ENCODE data around the gene NUDT14.

Gene NUDT14

DNA sequence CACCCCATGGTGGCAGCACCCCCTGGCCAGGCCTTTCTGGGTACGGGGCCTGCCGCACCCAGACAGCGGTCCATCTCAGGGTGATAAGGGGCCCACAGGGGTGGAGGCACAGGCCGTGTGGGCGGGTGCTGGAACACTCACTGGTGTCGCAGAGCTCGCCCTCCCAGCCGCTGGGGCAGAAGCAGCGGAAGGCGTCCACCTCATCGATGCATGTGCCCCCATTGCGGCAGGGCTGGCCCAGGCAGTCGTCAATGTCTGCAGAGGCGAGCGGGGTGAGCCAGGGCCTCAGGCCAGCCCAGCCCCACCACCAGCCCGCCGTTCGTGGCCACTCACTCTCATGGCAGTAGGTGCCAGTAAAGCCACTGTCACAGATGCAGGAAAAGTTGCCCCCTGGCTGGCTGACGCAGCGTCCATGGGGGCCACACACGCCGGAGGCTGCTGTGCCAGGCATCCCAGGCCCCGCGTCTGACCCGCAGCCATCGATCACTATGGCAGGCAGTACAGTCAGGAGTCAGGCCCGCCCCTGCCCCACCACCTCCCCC lies 32.4 kb downstream of the NUDT14 start (continued):
- TF ChIP-seq, protein P1, sequence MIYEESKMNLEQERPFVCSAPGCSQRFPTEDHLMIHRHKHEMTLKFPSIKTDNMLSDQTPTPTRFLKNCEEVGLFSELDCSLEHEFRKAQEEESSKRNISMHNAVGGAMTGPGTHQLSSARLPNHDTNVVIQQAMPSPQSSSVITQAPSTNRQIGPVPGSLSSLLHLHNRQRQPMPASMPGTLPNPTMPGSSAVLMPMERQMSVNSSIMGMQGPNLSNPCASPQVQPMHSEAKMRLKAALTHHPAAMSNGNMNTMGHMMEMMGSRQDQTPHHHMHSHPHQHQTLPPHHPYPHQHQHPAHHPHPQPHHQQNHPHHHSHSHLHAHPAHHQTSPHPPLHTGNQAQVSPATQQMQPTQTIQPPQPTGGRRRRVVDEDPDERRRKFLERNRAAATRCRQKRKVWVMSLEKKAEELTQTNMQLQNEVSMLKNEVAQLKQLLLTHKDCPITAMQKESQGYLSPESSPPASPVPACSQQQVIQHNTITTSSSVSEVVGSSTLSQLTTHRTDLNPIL (CRISPR knock-in tag; IDR thresholded peaks at IDR 0.05; ENCODE audit: low read depth): no peak
- TF ChIP-seq ESRRG (CRISPR knock-in tag; IDR thresholded peaks at IDR 0.05) (no peak), TCF4 (CRISPR knock-in tag; IDR thresholded peaks at IDR 0.05; ENCODE audit: borderline replicate concordance) (no peak), ISL1 (CRISPR knock-in tag; IDR thresholded peaks at IDR 0.05) (no peak)

- no peak for ATAC-seq
- TF ChIP-seq CSDC2 (CRISPR knock-in tag; IDR thresholded peaks at IDR 0.05): no peak
- TF ChIP-seq TCF4 (CRISPR knock-in tag; IDR thresholded peaks at IDR 0.05; ENCODE audit: borderline replicate concordance): no peak
- no peak for TF ChIP-seq ZNF70 (CRISPR knock-in tag; IDR thresholded peaks at IDR 0.05)
- TF ChIP-seq TSHZ2 (CRISPR knock-in tag; IDR thresholded peaks at IDR 0.05): no peak
- no peak for TF ChIP-seq ESRRG (CRISPR knock-in tag; IDR thresholded peaks at IDR 0.05)
- TF ChIP-seq BACH2 (CRISPR knock-in tag; IDR thresholded peaks at IDR 0.05; ENCODE audit: borderline replicate concordance): no peak
- TF ChIP-seq ZNF8 (CRISPR knock-in tag; IDR thresholded peaks at IDR 0.05): no peak
- TF ChIP-seq POU6F1 (CRISPR knock-in tag; IDR thresholded peaks at IDR 0.05; ENCODE audit: borderline replicate concordance, low read depth): no peak
- TF ChIP-seq PATZ1 (CRISPR knock-in tag; IDR thresholded peaks at IDR 0.05; ENCODE audit: borderline replicate concordance): no peak
- TF ChIP-seq ZFP30 (CRISPR knock-in tag; IDR thresholded peaks at IDR 0.05): no peak
Measured at GRCh38 chr14:105147671-105148603, 33.2 kb downstream of the NUDT14 start.

GRCh38 chr14:105146976-105147635 lies 34.0 kb downstream of the NUDT14 start:
- ATAC-seq: no peak
- no peak for TF ChIP-seq ZC3H10 (CRISPR knock-in tag; IDR thresholded peaks at IDR 0.05)
- TF ChIP-seq ZNF8 (CRISPR knock-in tag; IDR thresholded peaks at IDR 0.05): no peak
- TF ChIP-seq ARNTL (CRISPR knock-in tag; IDR thresholded peaks at IDR 0.05; ENCODE audit: borderline replicate concordance, low read depth): no peak
- no peak for TF ChIP-seq ZNF70 (CRISPR knock-in tag; IDR thresholded peaks at IDR 0.05)
- TF ChIP-seq POU6F1 (CRISPR knock-in tag; IDR thresholded peaks at IDR 0.05; ENCODE audit: borderline replicate concordance, low read depth): no peak
- TF ChIP-seq, protein P1 (CRISPR knock-in tag; IDR thresholded peaks at IDR 0.05; ENCODE audit: low read depth): no peak
- no peak for TF ChIP-seq BACH2 (CRISPR knock-in tag; IDR thresholded peaks at IDR 0.05; ENCODE audit: borderline replicate concordance)
- TF ChIP-seq TCF4 (CRISPR knock-in tag; IDR thresholded peaks at IDR 0.05; ENCODE audit: borderline replicate concordance): no peak
- no peak for TF ChIP-seq CSDC2 (CRISPR knock-in tag; IDR thresholded peaks at IDR 0.05)
- TF ChIP-seq PATZ1 (CRISPR knock-in tag; IDR thresholded peaks at IDR 0.05; ENCODE audit: borderline replicate concordance): no peak
